ENCODE measurements around the gene MIA3. TPM values are rescaled to one million over a fixed set of nuclear protein-coding genes. Genes with fewer than 3 reads are reported as not detected.

Gene MIA3
- total and polyA plus RNA-seq, 9 of the 15 experiments (the other 6 are each of a cell fraction or from before 2014, with no cell fraction given), result 21.6 to 89.4 (median 40.8) TPM

DNA sequence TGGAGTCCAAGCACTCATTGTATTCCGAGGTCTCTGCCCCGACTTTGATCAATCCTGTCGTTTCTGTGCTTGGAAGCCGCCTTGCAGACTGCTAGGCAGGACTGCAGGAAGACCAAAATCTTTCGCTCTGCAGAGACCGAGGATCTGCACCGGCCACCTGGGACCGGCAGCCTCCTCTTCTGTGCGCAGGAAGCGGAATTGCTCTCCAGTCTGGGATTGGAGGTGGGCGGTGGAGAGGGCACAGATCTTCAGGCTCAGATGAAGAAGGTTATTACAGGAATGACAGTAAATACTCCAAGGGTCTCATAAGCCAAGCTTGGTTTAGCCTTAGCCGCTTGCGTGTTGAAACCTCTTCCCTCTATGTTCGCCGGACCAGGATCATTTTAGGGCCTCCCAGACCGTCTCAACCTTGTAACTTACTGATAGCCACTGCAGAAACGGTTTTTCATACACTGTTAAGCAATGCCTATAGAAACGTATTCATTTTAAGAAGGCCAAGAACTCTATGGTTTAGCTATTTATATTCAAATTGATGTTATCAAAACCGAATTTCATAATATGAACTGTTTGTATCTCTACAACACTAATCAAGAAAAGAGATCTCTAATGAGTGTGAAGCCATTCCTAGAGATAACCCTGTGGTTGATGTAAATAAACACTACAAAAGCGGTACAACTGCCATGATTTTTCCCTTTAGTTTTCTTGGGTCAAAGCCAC lies 1.1 kb downstream of the MIA3 start (continued):
- TF ChIP-seq, protein P1, sequence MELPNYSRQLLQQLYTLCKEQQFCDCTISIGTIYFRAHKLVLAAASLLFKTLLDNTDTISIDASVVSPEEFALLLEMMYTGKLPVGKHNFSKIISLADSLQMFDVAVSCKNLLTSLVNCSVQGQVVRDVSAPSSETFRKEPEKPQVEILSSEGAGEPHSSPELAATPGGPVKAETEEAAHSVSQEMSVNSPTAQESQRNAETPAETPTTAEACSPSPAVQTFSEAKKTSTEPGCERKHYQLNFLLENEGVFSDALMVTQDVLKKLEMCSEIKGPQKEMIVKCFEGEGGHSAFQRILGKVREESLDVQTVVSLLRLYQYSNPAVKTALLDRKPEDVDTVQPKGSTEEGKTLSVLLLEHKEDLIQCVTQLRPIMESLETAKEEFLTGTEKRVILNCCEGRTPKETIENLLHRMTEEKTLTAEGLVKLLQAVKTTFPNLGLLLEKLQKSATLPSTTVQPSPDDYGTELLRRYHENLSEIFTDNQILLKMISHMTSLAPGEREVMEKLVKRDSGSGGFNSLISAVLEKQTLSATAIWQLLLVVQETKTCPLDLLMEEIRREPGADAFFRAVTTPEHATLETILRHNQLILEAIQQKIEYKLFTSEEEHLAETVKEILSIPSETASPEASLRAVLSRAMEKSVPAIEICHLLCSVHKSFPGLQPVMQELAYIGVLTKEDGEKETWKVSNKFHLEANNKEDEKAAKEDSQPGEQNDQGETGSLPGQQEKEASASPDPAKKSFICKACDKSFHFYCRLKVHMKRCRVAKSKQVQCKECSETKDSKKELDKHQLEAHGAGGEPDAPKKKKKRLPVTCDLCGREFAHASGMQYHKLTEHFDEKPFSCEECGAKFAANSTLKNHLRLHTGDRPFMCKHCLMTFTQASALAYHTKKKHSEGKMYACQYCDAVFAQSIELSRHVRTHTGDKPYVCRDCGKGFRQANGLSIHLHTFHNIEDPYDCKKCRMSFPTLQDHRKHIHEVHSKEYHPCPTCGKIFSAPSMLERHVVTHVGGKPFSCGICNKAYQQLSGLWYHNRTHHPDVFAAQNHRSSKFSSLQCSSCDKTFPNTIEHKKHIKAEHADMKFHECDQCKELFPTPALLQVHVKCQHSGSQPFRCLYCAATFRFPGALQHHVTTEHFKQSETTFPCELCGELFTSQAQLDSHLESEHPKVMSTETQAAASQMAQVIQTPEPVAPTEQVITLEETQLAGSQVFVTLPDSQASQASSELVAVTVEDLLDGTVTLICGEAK (IDR thresholded peaks at IDR 0.05), result peak; percentile 24; the same call in 1 of the 2 replicates
- TF ChIP-seq, protein P1 (CRISPR knock-in tag; IDR thresholded peaks at IDR 0.05), result no peak
- TF ChIP-seq ZNF146 (CRISPR knock-in tag; IDR thresholded peaks at IDR 0.05; ENCODE audit: unreplicated experiment), result no peak
- TF ChIP-seq NRF1 (conservative IDR thresholded peaks at IDR 0.05 in 1 of 2, IDR thresholded peaks at IDR 0.05 in 1 of 2), result peak; percentile 63 to 74
- TF ChIP-seq PATZ1 (CRISPR knock-in tag; IDR thresholded peaks at IDR 0.05; ENCODE audit: borderline replicate concordance), result no peak
- TF ChIP-seq ARHGAP35 (IDR thresholded peaks at IDR 0.05; ENCODE audit: partially characterized antibody), result no peak
- no peak for TF ChIP-seq ARNT (IDR thresholded peaks at IDR 0.05)
- no peak for TF ChIP-seq NBN (IDR thresholded peaks at IDR 0.05; ENCODE audit: low read depth)
- no peak for TF ChIP-seq EP400 (IDR thresholded peaks at IDR 0.05)
- no peak for TF ChIP-seq ZNF184 (CRISPR knock-in tag; IDR thresholded peaks at IDR 0.05)
- TF ChIP-seq SMARCC2 (IDR thresholded peaks at IDR 0.05; ENCODE audit: low read depth), result no peak
- TF ChIP-seq SUPT5H (IDR thresholded peaks at IDR 0.05), result no peak
- TF ChIP-seq SPI1 (IDR thresholded peaks at IDR 0.05; ENCODE audit: borderline replicate concordance, low read depth, low read length), result 0 out of 2 replicates have a peak, but pooled peaks have one; percentile 33
- TF ChIP-seq DNMT1 (IDR thresholded peaks at IDR 0.05), result no peak
- no peak for TF ChIP-seq ZNF282 (CRISPR knock-in tag; IDR thresholded peaks at IDR 0.05)
- TF ChIP-seq HOXB6 (CRISPR knock-in tag; IDR thresholded peaks at IDR 0.05; ENCODE audit: borderline replicate concordance), result no peak
- peak; percentile 29; the same call in 1 of the 2 replicates for TF ChIP-seq ELF1 (tag; IDR thresholded peaks at IDR 0.05)
- TF ChIP-seq BRD4 (IDR thresholded peaks at IDR 0.05), result no peak
- peak; percentile 29; the same call in 1 of the 2 replicates for TF ChIP-seq EGR1 (conservative IDR thresholded peaks at IDR 0.05)
